ENCODE data around the gene AUTS2. TPM values are rescaled to one million over a fixed set of nuclear protein-coding genes. Genes with fewer than 3 reads are reported as not detected.

Gene AUTS2
- polyA plus RNA-seq, 1 donor from 2014 or later = 97.3 TPM

DNA sequence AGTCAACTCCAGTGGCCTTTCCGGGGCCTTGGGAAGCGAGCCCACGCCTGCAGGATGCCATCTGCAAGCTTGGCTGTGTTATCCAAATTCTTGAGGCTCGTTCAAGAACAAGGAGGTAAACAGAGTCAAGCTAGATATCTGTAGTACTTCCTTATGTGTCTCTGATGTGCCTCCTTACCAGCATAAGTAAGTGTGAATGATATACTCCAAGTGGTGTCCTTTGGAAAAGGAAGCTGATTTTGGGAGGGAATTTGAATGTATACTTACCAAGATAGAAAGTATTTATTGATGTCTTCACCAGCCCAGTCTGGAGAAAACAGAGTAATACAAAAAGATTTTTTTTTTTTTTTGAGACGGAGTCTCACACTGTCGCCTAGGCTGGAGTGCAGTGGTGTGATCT lies 1161.4 kb downstream of the AUTS2 start:
- no peaks in the 10 kb centered on the region for H3K9me3 ChIP-seq (ENCODE audit: low read length)
- TF ChIP-seq EP300 (conservative IDR thresholded peaks at IDR 0.05; ENCODE audit: poor library complexity, severe bottlenecking) (no peak), MXI1 (conservative IDR thresholded peaks at IDR 0.05; ENCODE audit: poor library complexity, severe bottlenecking) (no peak), TAF1 (IDR thresholded peaks at IDR 0.05; ENCODE audit: low read depth) (no peak), SMC3 (conservative IDR thresholded peaks at IDR 0.05; ENCODE audit: poor library complexity) (no peak), POLR2AphosphoS5 (IDR thresholded peaks at IDR 0.05) (no peak), RAD21 (conservative IDR thresholded peaks at IDR 0.05) (no peak), EZH2 (IDR thresholded peaks at IDR 0.05; ENCODE audit: borderline replicate concordance, insufficient read depth, low read length, poor library complexity, severe bottlenecking) (no peak), CTCF (IDR thresholded peaks at IDR 0.05; ENCODE audit: poor library complexity, severe bottlenecking) (no peak)
- TF ChIP-seq, protein P1, sequence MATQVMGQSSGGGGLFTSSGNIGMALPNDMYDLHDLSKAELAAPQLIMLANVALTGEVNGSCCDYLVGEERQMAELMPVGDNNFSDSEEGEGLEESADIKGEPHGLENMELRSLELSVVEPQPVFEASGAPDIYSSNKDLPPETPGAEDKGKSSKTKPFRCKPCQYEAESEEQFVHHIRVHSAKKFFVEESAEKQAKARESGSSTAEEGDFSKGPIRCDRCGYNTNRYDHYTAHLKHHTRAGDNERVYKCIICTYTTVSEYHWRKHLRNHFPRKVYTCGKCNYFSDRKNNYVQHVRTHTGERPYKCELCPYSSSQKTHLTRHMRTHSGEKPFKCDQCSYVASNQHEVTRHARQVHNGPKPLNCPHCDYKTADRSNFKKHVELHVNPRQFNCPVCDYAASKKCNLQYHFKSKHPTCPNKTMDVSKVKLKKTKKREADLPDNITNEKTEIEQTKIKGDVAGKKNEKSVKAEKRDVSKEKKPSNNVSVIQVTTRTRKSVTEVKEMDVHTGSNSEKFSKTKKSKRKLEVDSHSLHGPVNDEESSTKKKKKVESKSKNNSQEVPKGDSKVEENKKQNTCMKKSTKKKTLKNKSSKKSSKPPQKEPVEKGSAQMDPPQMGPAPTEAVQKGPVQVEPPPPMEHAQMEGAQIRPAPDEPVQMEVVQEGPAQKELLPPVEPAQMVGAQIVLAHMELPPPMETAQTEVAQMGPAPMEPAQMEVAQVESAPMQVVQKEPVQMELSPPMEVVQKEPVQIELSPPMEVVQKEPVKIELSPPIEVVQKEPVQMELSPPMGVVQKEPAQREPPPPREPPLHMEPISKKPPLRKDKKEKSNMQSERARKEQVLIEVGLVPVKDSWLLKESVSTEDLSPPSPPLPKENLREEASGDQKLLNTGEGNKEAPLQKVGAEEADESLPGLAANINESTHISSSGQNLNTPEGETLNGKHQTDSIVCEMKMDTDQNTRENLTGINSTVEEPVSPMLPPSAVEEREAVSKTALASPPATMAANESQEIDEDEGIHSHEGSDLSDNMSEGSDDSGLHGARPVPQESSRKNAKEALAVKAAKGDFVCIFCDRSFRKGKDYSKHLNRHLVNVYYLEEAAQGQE (IDR thresholded peaks at IDR 0.05; ENCODE audit: borderline replicate concordance) = no peak
- H2AFZ ChIP-seq (ENCODE audit: low read depth, low read length) = no peak overlapping the region
- no peak overlapping the region for H3K9ac ChIP-seq (ENCODE audit: low read length)
- H3K9me2 ChIP-seq (ENCODE audit: insufficient read depth, low read length) = no peaks in the 10 kb centered on the region
- H3K4me3 ChIP-seq (ENCODE audit: low read length) = no peak overlapping the region
- no peaks in the 10 kb centered on the region for H3K27me3 ChIP-seq (ENCODE audit: insufficient read depth, low read depth, low read length)
- H3F3A ChIP-seq (ENCODE audit: insufficient read depth, low read length, poor library complexity, severe bottlenecking) = no peaks in the 10 kb centered on the region
- H3K36me3 ChIP-seq (ENCODE audit: insufficient read depth, low read length) = no peaks in the 10 kb centered on the region
- H3K27ac ChIP-seq (ENCODE audit: low read length) = no peak overlapping the region
- H4K20me1 ChIP-seq (ENCODE audit: insufficient read depth) = peaks cover 92% of the 10 kb centered on the region
- H3K79me2 ChIP-seq (replicated peaks; ENCODE audit: insufficient read depth, low read length) = peaks cover 94% of the 10 kb centered on the region
- H3K4me2 ChIP-seq (ENCODE audit: low read length) = no peak overlapping the region

- peaks cover 92% of the 10 kb centered on the region for H3K79me2 ChIP-seq (replicated peaks; ENCODE audit: insufficient read depth, low read length)
- no peaks in the 10 kb centered on the region for H3F3A ChIP-seq (ENCODE audit: insufficient read depth, low read length, poor library complexity, severe bottlenecking)
- no peak overlapping the region for H3K4me2 ChIP-seq (ENCODE audit: low read length)
- H3K27me3 ChIP-seq (ENCODE audit: insufficient read depth, low read depth, low read length) = no peaks in the 10 kb centered on the region
- peaks cover 85% of the 10 kb centered on the region for H4K20me1 ChIP-seq (ENCODE audit: insufficient read depth)
- no peaks in the 10 kb centered on the region for H3K9me3 ChIP-seq (ENCODE audit: low read length)
- H3K9ac ChIP-seq (ENCODE audit: low read length) = no peak overlapping the region
- H3K27ac ChIP-seq (ENCODE audit: low read length) = no peak overlapping the region
- H2AFZ ChIP-seq (ENCODE audit: low read depth, low read length) = no peak overlapping the region
- no peak for TF ChIP-seq CTCF (IDR thresholded peaks at IDR 0.05; ENCODE audit: poor library complexity, severe bottlenecking)
- TF ChIP-seq MXI1 (conservative IDR thresholded peaks at IDR 0.05; ENCODE audit: poor library complexity, severe bottlenecking) = no peak
- TF ChIP-seq RAD21 (conservative IDR thresholded peaks at IDR 0.05) = no peak
- TF ChIP-seq TAF1 (IDR thresholded peaks at IDR 0.05; ENCODE audit: low read depth) = no peak
- TF ChIP-seq EZH2 (IDR thresholded peaks at IDR 0.05; ENCODE audit: borderline replicate concordance, insufficient read depth, low read length, poor library complexity, severe bottlenecking) = no peak
- no peak for TF ChIP-seq EP300 (conservative IDR thresholded peaks at IDR 0.05; ENCODE audit: poor library complexity, severe bottlenecking)
- TF ChIP-seq, protein P1 (IDR thresholded peaks at IDR 0.05; ENCODE audit: borderline replicate concordance) = no peak
- no peak for TF ChIP-seq POLR2AphosphoS5 (IDR thresholded peaks at IDR 0.05)
- no peak for TF ChIP-seq SMC3 (conservative IDR thresholded peaks at IDR 0.05; ENCODE audit: poor library complexity)
- no peaks in the 10 kb centered on the region for H3K36me3 ChIP-seq (ENCODE audit: insufficient read depth, low read length)
- H3K4me3 ChIP-seq (ENCODE audit: low read length) = no peak overlapping the region
- no peaks in the 10 kb centered on the region for H3K9me2 ChIP-seq (ENCODE audit: insufficient read depth, low read length)
Observed at GRCh38 chr7:70761711-70762328, 1163.5 kb downstream of the AUTS2 start.
